GM23248 (cell line): ENCODE data around the gene DGKQ. TPM values are rescaled to one million over a fixed set of nuclear protein-coding genes. Genes with fewer than 3 reads are reported as not detected.

Experiments
- DNase-seq: peaks from one replicate; pipeline ENCODE4 v3.0.0-alpha.2; 2015
- H2AFZ ChIP-seq: fragments of 200-600 bp; sonication (generic); 2 replicates; pipeline ENCODE4 v1.6.1; 2016; ENCODE audit warnings: antibody characterized with exemption
- H3F3A ChIP-seq: fragments of 200-600 bp; sonication (generic); 2 replicates; pipeline ENCODE4 v1.6.1; 2016; ENCODE audit warnings: mild to moderate bottlenecking, antibody characterized with exemption, mixed run types; ENCODE audit not compliant: insufficient read depth
- H3K27ac ChIP-seq: fragments of 200-600 bp; sonication (generic); 2 replicates; pipeline ENCODE4 v1.5.1; 2016; ENCODE audit warnings: mild to moderate bottlenecking
- H3K27me3 ChIP-seq: fragments of 200-600 bp; sonication (generic); replicated peaks from 2 replicates; pipeline ENCODE4 v1.6.1; 2016; ENCODE audit warnings: mild to moderate bottlenecking; ENCODE audit not compliant: insufficient read depth
- H3K36me3 ChIP-seq: fragments of 200-600 bp; sonication (generic); 2 replicates; pipeline ENCODE4 v1.6.1; 2016; ENCODE audit warnings: low read depth, mild to moderate bottlenecking
- H3K4me1 ChIP-seq: fragments of 200-600 bp; sonication (generic); 2 replicates; pipeline ENCODE4 v1.6.1; 2016; ENCODE audit warnings: mild to moderate bottlenecking; ENCODE audit not compliant: insufficient read depth
- H3K4me2 ChIP-seq: fragments of 200-600 bp; sonication (generic); one replicate; pipeline ENCODE4 v1.6.1; 2016; ENCODE audit warnings: mild to moderate bottlenecking; ENCODE audit not compliant: unreplicated experiment
- H3K4me3 ChIP-seq: fragments of 200-600 bp; sonication (generic); 2 replicates; pipeline ENCODE4 v1.5.1; 2016; ENCODE audit warnings: mild to moderate bottlenecking
- H3K79me2 ChIP-seq: fragments of 200-600 bp; sonication (generic); 2 replicates; pipeline ENCODE4 v1.6.1; 2016; ENCODE audit warnings: mild to moderate bottlenecking; ENCODE audit not compliant: insufficient read depth
- H3K9ac ChIP-seq: fragments of 200-600 bp; sonication (generic); 2 replicates; pipeline ENCODE4 v1.6.1; 2016; ENCODE audit warnings: mild to moderate bottlenecking
- H3K9me2 ChIP-seq: fragments of 200-600 bp; sonication (generic); 2 replicates; pipeline ENCODE4 v1.6.1; 2016; ENCODE audit warnings: mixed run types, mild to moderate bottlenecking, moderate library complexity; ENCODE audit not compliant: insufficient read depth
- H3K9me3 ChIP-seq: fragments of 200-600 bp; sonication (generic); one replicate; pipeline ENCODE4 v1.6.1; 2017; ENCODE audit warnings: low read depth
- H4K20me1 ChIP-seq: fragments of 200-600 bp; sonication (generic); 2 replicates; pipeline ENCODE4 v1.6.0; 2016; ENCODE audit not compliant: insufficient read depth
- EZH2 ChIP-seq: fragments of 200-600 bp; sonication (generic); IDR thresholded peaks from 2 replicates; pipeline ENCODE4 v1.6.1; 2018; ENCODE audit warnings: antibody characterized with exemption, mild to moderate bottlenecking; ENCODE audit not compliant: insufficient read depth, poor library complexity, severe bottlenecking
- EZH2phosphoT487 ChIP-seq: fragments of 200-600 bp; sonication (generic); IDR thresholded peaks from 2 replicates; pipeline ENCODE4 v1.6.1; 2018; ENCODE audit warnings: antibody characterized with exemption, moderate library complexity, mild to moderate bottlenecking, low read depth; ENCODE audit not compliant: insufficient read depth
- WGBS, 2 experiments: methylation state at CpG; one replicate each; pipeline ENCODE4 v1.1.6; 2015 to 2017; ENCODE audit warnings: low lambda C conversion rate in 2 of 2, low coverage in 1 of 2; ENCODE audit errors: missing lambda C conversion rate in 2 of 2; 5-methylcytosine and 5-hydroxymethylcytosine counted together
- in situ Hi-C: fragments of 300-500 bp; cut with MboI; formaldehyde crosslinking; loops from 2 replicates; pipeline ENCODE4 v1.15.0; 2020
- polyA plus RNA-seq: library from polyadenylated mRNA; unstranded; fragments of >200 nt; fragmentation: Nextera tagmentation; extraction: Ambion mirVana; gene quantifications from 2 replicates; pipeline ENCODE4 v1.2.1, GENCODE V29; 2016
- total RNA-seq: library from RNA; depleted of rRNA; stranded (reverse); fragments of >200 nt; shearing (Covaris generic); gene quantifications from 2 replicates; pipeline ENCODE4 v1.2.3, GENCODE V29; 2014

DGKQ gene
- total and polyA plus RNA-seq, 2 experiments from 2014 or later = 1.9 to 18.2 TPM

- no peak for TF ChIP-seq EZH2phosphoT487
- TF ChIP-seq EZH2 = no peak
Measured at GRCh38 chr4:1014291-1015167, 41.2 kb upstream of the DGKQ start.

GRCh38 chr4:1013225-1014073, 40.1 kb upstream of the DGKQ start:
- no peaks in the 10 kb centered on the region for H3K79me2 ChIP-seq
- no peak overlapping the region for H2AFZ ChIP-seq
- H3K4me3 ChIP-seq = no peak overlapping the region
- H3K4me2 ChIP-seq = no peak overlapping the region
- no peaks in the 10 kb centered on the region; the same call in none of the 2 replicates for H3K27me3 ChIP-seq
- H3K27ac ChIP-seq = no peak overlapping the region
- 95 to 96% methylated on average over 34 to 40 of the region's 43 CpGs for WGBS, 2 experiments
- no peak for DNase-seq
- no peaks in the 10 kb centered on the region for H3K9me2 ChIP-seq
- no peaks in the 10 kb centered on the region for H4K20me1 ChIP-seq
- H3K9ac ChIP-seq = no peak overlapping the region
- no peaks in the 10 kb centered on the region for H3K9me3 ChIP-seq
- no peaks in the 10 kb centered on the region for H3K36me3 ChIP-seq
- in situ Hi-C loops = no loop called here
- no peak for TF ChIP-seq EZH2phosphoT487
- TF ChIP-seq EZH2 = no peak
- H3K4me1 ChIP-seq = 0 out of 2 replicates have a peak, but pooled peaks cover 3% of the 10 kb centered on the region
- H3F3A ChIP-seq = no peaks in the 10 kb centered on the region

More at GRCh38 chr4:1014291-1015167, 41.2 kb upstream of the DGKQ start:
- Histone ChIP-seq H4K20me1 (no peaks in the 10 kb centered on the region), H3K9me3 (no peaks in the 10 kb centered on the region), H3K4me3 (no peak overlapping the region), H3K4me1 (0 out of 2 replicates have a peak, but pooled peaks cover 3% of the 10 kb centered on the region), H3K79me2 (no peaks in the 10 kb centered on the region), H3K9ac (no peak overlapping the region), H3F3A (no peaks in the 10 kb centered on the region), H2AFZ (no peak overlapping the region), H3K36me3 (no peaks in the 10 kb centered on the region), H3K27ac (no peak overlapping the region), H3K27me3 (no peaks in the 10 kb centered on the region), H3K4me2 (no peak overlapping the region), H3K9me2 (no peaks in the 10 kb centered on the region)
- in situ Hi-C loops = no loop called here
- 90 to 94% methylated on average over 33 to 36 of the region's 36 CpGs for WGBS, 2 experiments
- no peak for DNase-seq

DNA sequence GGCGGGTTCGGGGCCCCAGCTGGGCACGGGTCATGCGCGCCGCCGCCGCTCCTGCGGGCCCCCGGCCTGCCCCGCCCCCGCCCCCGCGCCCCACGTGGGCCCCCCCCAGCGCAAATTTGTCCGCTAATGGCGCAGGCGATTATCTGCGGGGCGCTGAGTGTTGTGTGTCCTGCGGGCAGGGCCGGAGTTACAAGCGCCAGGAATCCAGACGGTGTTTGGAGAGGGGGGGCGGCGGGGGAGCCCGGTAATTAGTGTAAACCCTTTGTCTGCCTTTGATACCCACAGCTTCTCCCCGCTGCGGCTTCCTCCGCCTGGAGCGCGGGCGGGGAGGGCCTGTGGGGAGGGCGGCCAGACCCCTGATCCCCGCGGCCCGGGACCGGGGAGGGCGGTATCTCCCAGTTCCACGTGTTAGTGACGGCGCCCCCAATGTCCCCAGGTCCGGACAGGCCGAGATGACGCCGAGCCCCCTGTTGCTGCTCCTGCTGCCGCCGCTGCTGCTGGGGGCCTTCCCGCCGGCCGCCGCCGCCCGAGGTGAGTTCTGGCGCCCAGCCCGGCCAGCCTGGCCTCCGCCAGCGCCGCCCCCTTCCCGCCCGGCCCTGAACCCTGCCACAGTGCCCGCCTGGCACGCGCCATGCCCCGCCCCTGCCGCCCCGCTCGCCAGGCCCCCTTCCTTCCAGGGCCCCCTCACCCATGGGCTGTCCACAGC, 38.8 kb upstream of the DGKQ start:
- TF ChIP-seq EZH2 = no peak
- TF ChIP-seq EZH2phosphoT487 = no peak
- H3K79me2 ChIP-seq = no peaks in the 10 kb centered on the region
- in situ Hi-C loops = no loop called here
- H4K20me1 ChIP-seq = no peaks in the 10 kb centered on the region
- H3K9me3 ChIP-seq = no peaks in the 10 kb centered on the region
- no peak overlapping the region for H3K27ac ChIP-seq
- H3F3A ChIP-seq = no peaks in the 10 kb centered on the region
- H2AFZ ChIP-seq = no peak overlapping the region; the same call in 1 of the 2 replicates
- peaks cover 2% of the 10 kb centered on the region for H3K27me3 ChIP-seq
- H3K36me3 ChIP-seq = no peaks in the 10 kb centered on the region
- peak overlapping the region; percentile 76 for H3K9ac ChIP-seq
- 0 to 14% methylated on average over 7 to 50 of the region's 69 CpGs for WGBS, 2 experiments
- 0 out of 2 replicates have a peak, but pooled peaks cover 3% of the 10 kb centered on the region for H3K4me1 ChIP-seq
- H3K4me3 ChIP-seq = peak overlapping the region; percentile 77
- H3K4me2 ChIP-seq = peak overlapping the region; percentile 67
- peak; percentile 66 for DNase-seq
- no peaks in the 10 kb centered on the region for H3K9me2 ChIP-seq

DNA sequence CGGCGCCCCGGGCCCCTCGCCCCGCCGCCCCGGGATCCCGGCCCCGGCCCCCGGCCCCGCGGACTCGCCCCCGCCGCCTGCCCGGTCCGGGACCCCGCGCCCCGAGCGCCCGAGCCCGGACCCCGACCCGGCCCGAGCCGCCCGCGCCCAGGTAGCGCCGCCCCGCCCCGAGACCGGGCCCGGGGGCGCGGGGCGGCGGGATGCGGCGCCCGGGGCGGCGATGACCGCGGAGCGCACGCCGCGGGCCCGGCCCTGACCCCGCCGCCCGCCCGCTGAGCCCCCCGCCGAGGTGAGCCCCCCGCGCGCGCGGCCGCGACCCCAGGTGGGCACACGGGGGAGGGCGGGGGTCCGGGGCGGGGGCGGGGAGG, 38.3 kb upstream of the DGKQ start:
- no peak overlapping the region for H3K4me3 ChIP-seq
- 0 out of 2 replicates have a peak, but pooled peaks cover 3% of the 10 kb centered on the region for H3K4me1 ChIP-seq
- no peak overlapping the region for H3K27ac ChIP-seq
- H2AFZ ChIP-seq = no peak overlapping the region
- no peaks in the 10 kb centered on the region for H3K9me2 ChIP-seq
- no peaks in the 10 kb centered on the region for H3K9me3 ChIP-seq
- H3K79me2 ChIP-seq = no peaks in the 10 kb centered on the region
- peaks cover 5% of the 10 kb centered on the region for H3K27me3 ChIP-seq
- no peaks in the 10 kb centered on the region for H3K36me3 ChIP-seq
- WGBS, 2 experiments = 0% methylated on average over 16 of the region's 69 CpGs; no CpG with 5 or more reads in 1 of the 2 experiments
- H3K9ac ChIP-seq = no peak overlapping the region
- no peak for DNase-seq
- no peaks in the 10 kb centered on the region for H4K20me1 ChIP-seq
- TF ChIP-seq EZH2phosphoT487 (no peak), EZH2 (no peak)
- in situ Hi-C loops = no loop called here
- H3F3A ChIP-seq = no peaks in the 10 kb centered on the region
- H3K4me2 ChIP-seq = no peak overlapping the region
